HT-29 (cell line): ENCODE measurements around the gene PRKAG2. TPM values are rescaled to one million over a fixed set of nuclear protein-coding genes. Genes with fewer than 3 reads are reported as not detected.

Experiments used
- DNase-seq: peaks from one replicate; pipeline ENCODE4 v3.0.0-alpha.2; 2015; ENCODE audit warnings: low spot score
- total RNA-seq: library from RNA; depleted of rRNA; stranded (reverse); fragments of >200 nt; shearing (Covaris generic); gene quantifications from 2 replicates; pipeline ENCODE4 v1.2.3, GENCODE V29; 2014

The PRKAG2 gene
- total RNA-seq, 1 experiment from 2014 or later: 5.4 TPM

DNA sequence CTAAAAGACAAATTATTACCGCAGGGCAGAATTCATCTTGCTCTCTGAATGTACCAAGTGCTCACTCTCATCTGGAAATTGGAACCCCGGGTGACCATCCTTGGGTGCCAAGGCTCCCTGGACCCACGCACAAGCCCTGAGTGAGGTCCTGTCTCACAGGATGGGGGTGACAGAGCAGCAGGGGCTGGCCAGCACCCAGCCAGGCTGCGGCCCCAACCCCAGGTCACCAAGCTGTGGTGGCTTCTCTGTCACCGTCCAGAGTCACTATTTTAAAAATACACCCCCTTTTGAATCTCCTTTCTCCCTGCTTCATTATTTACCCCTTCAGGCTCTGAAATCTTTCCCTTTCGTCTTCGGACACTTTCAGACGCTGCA, 148.6 kb downstream of the PRKAG2 start:
- no peak for DNase-seq

GRCh38 chr7:151727579-151728285, 149.2 kb downstream of the PRKAG2 start:
- DNase-seq: peak; percentile 93

- DNase-seq: no peak
Observed at GRCh38 chr7:151726652-151727578, 150.0 kb downstream of the PRKAG2 start.

- DNase-seq: no peak
Observed at GRCh38 chr7:151725844-151726651, 150.9 kb downstream of the PRKAG2 start.

DNA sequence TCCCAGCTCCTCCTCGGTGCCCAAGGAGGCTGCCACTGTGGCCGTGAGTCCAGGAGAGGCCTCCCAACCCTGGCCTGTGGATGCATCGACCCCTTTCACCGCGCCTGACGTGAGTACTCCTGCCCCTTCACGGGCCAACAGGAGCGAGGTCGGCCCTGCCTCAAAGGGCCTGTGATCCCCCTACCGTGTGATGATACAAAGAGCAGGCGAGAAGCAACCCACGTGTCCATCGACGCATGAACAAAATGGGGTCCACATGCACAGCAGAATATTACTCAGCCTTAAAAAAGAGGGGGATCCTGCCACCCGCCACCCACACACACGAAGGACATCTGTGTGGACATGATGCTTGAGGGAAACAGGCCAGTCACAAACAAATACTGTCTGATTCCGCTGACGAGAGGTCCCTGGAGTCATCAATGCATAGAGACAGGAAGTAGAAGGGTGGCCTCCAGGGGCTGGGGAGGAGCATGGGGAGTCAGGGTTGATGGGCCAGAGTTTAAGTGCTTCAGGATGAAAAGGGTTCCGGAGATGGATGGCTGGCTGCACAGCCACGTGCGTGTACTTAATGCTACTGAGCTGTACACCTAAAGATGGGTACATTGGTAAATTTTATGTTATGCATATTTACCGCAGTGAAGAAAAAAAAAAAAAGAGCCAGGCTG, 151.9 kb downstream of the PRKAG2 start:
- no peak for DNase-seq

DNA sequence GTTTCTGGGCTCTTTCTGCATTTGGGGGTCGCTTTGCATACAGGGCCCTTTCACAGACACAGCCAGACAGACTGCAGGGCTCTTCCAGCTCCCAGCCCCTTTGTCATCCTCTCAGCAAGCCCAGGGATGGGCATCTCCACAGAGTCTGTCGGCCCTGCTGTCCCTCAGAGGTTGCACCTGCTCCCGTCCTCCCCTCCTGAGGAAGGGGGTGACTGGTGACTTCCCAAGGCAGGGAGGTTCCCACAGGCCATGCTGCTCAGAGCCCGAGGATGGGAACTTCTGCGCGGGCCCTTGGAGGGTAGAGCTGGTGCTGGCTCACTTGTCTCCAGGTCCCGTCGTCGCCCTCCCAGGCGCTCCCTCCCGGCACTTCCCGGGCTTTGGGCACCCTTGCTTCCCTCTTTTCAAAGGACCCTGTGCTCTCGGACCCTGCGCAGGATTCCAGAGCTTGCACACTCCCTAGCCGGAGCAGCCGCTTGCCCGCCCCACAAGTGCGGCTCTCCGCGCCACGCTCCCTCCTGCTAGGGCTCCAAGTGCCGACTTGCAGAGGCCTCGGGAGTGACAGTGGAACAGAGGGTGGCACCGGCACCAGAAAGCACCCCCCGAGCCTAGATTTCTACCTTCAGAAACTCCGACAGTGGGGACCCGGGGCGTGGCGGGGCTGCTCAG, 152.5 kb downstream of the PRKAG2 start:
- DNase-seq: no peak

DNA sequence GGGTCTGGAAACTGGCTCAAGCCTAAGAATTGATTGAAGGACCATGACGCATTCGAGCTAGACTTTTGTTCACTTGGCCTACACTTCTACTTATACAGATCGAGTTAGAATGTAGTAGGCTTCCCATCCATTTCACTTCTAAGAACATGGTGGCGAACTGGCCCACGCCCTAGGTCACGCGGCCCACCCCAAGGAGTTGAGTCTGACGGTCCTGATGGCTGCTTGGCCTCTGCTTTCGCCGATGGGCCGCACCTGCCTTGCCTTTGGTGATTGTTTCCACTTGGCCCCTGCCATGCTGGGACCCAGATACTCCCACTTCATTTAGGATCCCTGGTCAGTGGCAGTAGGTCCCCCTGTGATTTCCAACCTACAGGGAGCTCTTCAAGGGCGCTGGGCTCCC, 153.6 kb downstream of the PRKAG2 start:
- no peak for DNase-seq

GRCh38 chr7:151722533-151722932, 154.4 kb downstream of the PRKAG2 start:
- no peak for DNase-seq

DNA sequence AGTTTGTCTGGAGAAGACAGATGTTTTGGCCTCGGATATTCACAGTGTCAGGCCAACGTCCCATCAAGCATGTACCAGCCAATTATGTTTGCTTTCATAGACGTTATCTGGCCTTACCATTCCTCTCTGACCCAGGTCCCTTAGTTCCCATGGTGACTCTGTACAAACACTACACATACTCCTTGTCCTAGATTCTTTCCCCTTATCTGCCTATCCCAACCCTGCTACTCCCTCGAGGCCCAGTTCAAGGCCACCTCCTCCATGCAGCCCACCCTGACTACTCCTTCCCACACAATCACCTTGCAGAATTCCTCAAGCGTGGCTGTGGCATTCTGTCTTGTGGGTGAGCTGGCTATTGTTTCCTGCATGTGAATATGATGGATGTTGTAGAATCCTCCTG, 155.2 kb downstream of the PRKAG2 start:
- peak; percentile 87 for DNase-seq

DNA sequence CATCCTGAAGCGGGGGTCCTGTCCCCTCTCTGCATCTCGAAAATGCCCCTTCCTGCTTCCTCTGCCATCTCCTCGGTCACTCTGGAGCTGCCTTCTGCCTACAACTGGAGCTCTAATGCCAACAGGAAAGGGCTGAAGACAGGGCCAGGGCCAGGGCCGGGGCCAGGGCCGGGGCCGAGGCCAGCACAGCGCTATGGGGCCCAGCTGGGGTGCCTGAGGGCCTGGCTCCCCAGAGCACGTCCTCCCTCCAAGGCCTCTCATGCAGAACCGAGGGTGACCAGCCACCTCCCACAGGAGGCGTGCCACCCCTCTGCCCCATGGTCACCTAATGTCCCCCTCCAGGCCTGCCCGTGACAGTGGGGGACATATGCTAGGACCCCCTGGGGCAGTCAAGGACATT, 155.7 kb downstream of the PRKAG2 start:
- no peak for DNase-seq

GRCh38 chr7:151720280-151720679, 156.6 kb downstream of the PRKAG2 start:
- no peak for DNase-seq

GRCh38 chr7:151719897-151720242, 157.0 kb downstream of the PRKAG2 start:
- no peak for DNase-seq

- DNase-seq: no peak
Observed at GRCh38 chr7:151719031-151719896, 157.7 kb downstream of the PRKAG2 start.

- DNase-seq: no peak
Observed at GRCh38 chr7:151717918-151718317, 159.0 kb downstream of the PRKAG2 start.

GRCh38 chr7:151717415-151717814, 159.5 kb downstream of the PRKAG2 start:
- peak; percentile 32 for DNase-seq

DNA sequence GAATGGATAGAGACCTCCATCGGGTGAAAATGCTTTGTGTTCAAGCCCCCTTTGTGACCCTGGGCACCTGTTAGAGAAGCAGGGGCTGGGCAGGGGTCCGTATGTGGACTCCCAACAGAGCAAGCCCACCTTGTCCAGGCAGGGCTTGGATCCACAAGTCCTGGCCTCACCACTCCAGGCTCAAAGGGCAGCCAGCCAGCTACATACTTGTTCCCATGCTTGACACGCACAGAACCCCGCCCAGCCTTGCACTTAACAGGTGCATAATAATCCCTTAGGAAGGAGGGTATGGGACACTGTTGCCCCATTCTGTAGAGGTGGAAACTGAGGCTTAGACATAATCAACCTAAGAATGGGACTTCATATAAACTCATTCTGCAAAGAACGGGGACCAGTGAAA, 160.6 kb downstream of the PRKAG2 start:
- DNase-seq: no peak

- peak; percentile 27 for DNase-seq
Observed at GRCh38 chr7:151715666-151716315, 161.1 kb downstream of the PRKAG2 start.

DNA sequence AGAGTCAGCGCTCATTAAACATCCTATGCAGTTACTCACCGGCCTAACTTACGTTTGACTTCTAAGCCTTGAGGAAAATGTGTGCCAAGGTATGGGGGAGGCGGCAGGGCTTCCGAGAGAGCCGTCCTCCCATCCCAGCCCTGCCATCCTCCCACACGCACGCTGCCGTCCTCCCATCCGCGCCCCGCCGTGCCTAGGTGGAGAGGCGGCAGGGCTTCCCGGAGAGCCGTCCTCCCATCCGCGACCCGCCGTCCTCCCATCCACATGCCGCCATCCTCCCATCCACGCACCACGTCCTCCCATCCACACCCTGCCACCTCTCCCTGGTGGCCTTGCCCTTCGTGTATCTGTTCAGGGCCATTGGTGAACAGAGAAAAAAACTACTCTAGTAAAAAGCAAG, 162.7 kb downstream of the PRKAG2 start:
- no peak for DNase-seq

- DNase-seq: no peak
Observed at GRCh38 chr7:151712810-151713125, 164.1 kb downstream of the PRKAG2 start.
